Activated naive CD4-positive, alpha-beta T cell treated with anti-CD3 and anti-CD28 coated beads, Interleukin-2, amount 50 U/mL, for 24 hours (primary cell): ENCODE data around the gene MCAM.

Source experiments
- H3K27ac Mint-ChIP-seq: one replicate; pipeline ENCODE4 v1.8.0; 2021; ENCODE audit warnings: mild to moderate bottlenecking, mixed read lengths
- H3K27me3 Mint-ChIP-seq: one replicate; pipeline ENCODE4 v1.8.0; 2021; ENCODE audit warnings: mixed read lengths
- H3K36me3 Mint-ChIP-seq: one replicate; pipeline ENCODE4 v1.8.0; 2021; ENCODE audit warnings: mixed read lengths
- H3K4me1 Mint-ChIP-seq: one replicate; pipeline ENCODE4 v1.8.0; 2021; ENCODE audit warnings: mixed read lengths
- H3K4me3 Mint-ChIP-seq: one replicate; pipeline ENCODE4 v1.8.0; 2021; ENCODE audit warnings: mild to moderate bottlenecking, mixed read lengths
- H3K9me3 Mint-ChIP-seq: one replicate; pipeline ENCODE4 v1.8.0; 2021; ENCODE audit warnings: mixed read lengths

The MCAM gene

GRCh38 chr11:119307219-119307618 is 9.7 kb downstream of the MCAM start:
- Mint-ChIP-seq H3K27ac (peak overlapping the region; percentile 99), H3K4me3 (no peak overlapping the region), H3K36me3 (peaks cover 20% of the 10 kb centered on the region)

GRCh38 chr11:119306373-119306890 is 10.5 kb downstream of the MCAM start:
- peaks cover 39% of the 10 kb centered on the region for H3K4me1 Mint-ChIP-seq
- H3K9me3 Mint-ChIP-seq = no peaks in the 10 kb centered on the region
- H3K27me3 Mint-ChIP-seq = no peaks in the 10 kb centered on the region
- H3K27ac Mint-ChIP-seq = peak overlapping the region; percentile 99
- peaks cover 22% of the 10 kb centered on the region for H3K36me3 Mint-ChIP-seq
- H3K4me3 Mint-ChIP-seq = peak overlapping the region; percentile 76

More at GRCh38 chr11:119307219-119307618, 9.7 kb downstream of the MCAM start:
- H3K4me1 Mint-ChIP-seq = peaks cover 37% of the 10 kb centered on the region
- H3K9me3 Mint-ChIP-seq = no peaks in the 10 kb centered on the region
- no peaks in the 10 kb centered on the region for H3K27me3 Mint-ChIP-seq

- Mint-ChIP-seq H3K4me1 (peaks cover 45% of the 10 kb centered on the region), H3K9me3 (no peaks in the 10 kb centered on the region), H3K27me3 (no peaks in the 10 kb centered on the region), H3K27ac (peak overlapping the region; percentile 92), H3K36me3 (peaks cover 26% of the 10 kb centered on the region), H3K4me3 (peak overlapping the region; percentile 68)
Observed at GRCh38 chr11:119305556-119306372, 11.2 kb downstream of the MCAM start.

- Mint-ChIP-seq H3K36me3 (peaks cover 30% of the 10 kb centered on the region), H3K9me3 (no peaks in the 10 kb centered on the region), H3K4me1 (peaks cover 45% of the 10 kb centered on the region), H3K27me3 (no peaks in the 10 kb centered on the region), H3K4me3 (no peak overlapping the region), H3K27ac (peak overlapping the region; percentile 74)
Observed at GRCh38 chr11:119303227-119303718, 13.7 kb downstream of the MCAM start.

- Mint-ChIP-seq H3K4me3 (no peak overlapping the region), H3K27me3 (no peaks in the 10 kb centered on the region), H3K36me3 (peaks cover 31% of the 10 kb centered on the region), H3K4me1 (peaks cover 22% of the 10 kb centered on the region), H3K27ac (peak overlapping the region; percentile 38), H3K9me3 (no peaks in the 10 kb centered on the region)
Observed at GRCh38 chr11:119300198-119300964, 16.5 kb downstream of the MCAM start.

GRCh38 chr11:119299416-119299815 is 17.5 kb downstream of the MCAM start:
- no peaks in the 10 kb centered on the region for H3K27me3 Mint-ChIP-seq
- H3K27ac Mint-ChIP-seq = no peak overlapping the region
- no peaks in the 10 kb centered on the region for H3K9me3 Mint-ChIP-seq
- H3K36me3 Mint-ChIP-seq = peaks cover 27% of the 10 kb centered on the region
- H3K4me1 Mint-ChIP-seq = peaks cover 14% of the 10 kb centered on the region
- H3K4me3 Mint-ChIP-seq = no peak overlapping the region

- Mint-ChIP-seq H3K36me3 (peaks cover 27% of the 10 kb centered on the region), H3K27ac (peak overlapping the region; percentile 55), H3K9me3 (no peaks in the 10 kb centered on the region), H3K4me3 (no peak overlapping the region), H3K27me3 (no peaks in the 10 kb centered on the region), H3K4me1 (peaks cover 14% of the 10 kb centered on the region)
Observed at GRCh38 chr11:119298726-119299125, 18.2 kb downstream of the MCAM start.

- Mint-ChIP-seq H3K4me1 (peaks cover 14% of the 10 kb centered on the region), H3K36me3 (peaks cover 21% of the 10 kb centered on the region), H3K9me3 (no peaks in the 10 kb centered on the region), H3K27me3 (no peaks in the 10 kb centered on the region), H3K4me3 (no peak overlapping the region), H3K27ac (no peak overlapping the region)
Observed at GRCh38 chr11:119297938-119298337, 19.0 kb downstream of the MCAM start.

- Mint-ChIP-seq H3K4me1 (no peaks in the 10 kb centered on the region), H3K27ac (no peak overlapping the region), H3K27me3 (no peaks in the 10 kb centered on the region), H3K36me3 (peaks cover 8% of the 10 kb centered on the region), H3K9me3 (no peaks in the 10 kb centered on the region), H3K4me3 (no peak overlapping the region)
Observed at GRCh38 chr11:119295178-119295577, 21.8 kb downstream of the MCAM start.

- Mint-ChIP-seq H3K4me1 (no peaks in the 10 kb centered on the region), H3K36me3 (peaks cover 6% of the 10 kb centered on the region), H3K4me3 (no peak overlapping the region), H3K9me3 (no peaks in the 10 kb centered on the region), H3K27ac (no peak overlapping the region), H3K27me3 (no peaks in the 10 kb centered on the region)
Observed at GRCh38 chr11:119293461-119293860, 23.5 kb downstream of the MCAM start.

GRCh38 chr11:119290894-119291497 is 25.9 kb downstream of the MCAM start:
- Mint-ChIP-seq H3K9me3 (no peaks in the 10 kb centered on the region), H3K27ac (no peak overlapping the region), H3K4me1 (no peaks in the 10 kb centered on the region), H3K27me3 (no peaks in the 10 kb centered on the region), H3K36me3 (peaks cover 5% of the 10 kb centered on the region), H3K4me3 (no peak overlapping the region)

- peaks cover 5% of the 10 kb centered on the region for H3K36me3 Mint-ChIP-seq
- peaks cover 15% of the 10 kb centered on the region for H3K4me1 Mint-ChIP-seq
- H3K9me3 Mint-ChIP-seq = no peaks in the 10 kb centered on the region
- H3K27me3 Mint-ChIP-seq = no peaks in the 10 kb centered on the region
- H3K27ac Mint-ChIP-seq = no peak overlapping the region
- H3K4me3 Mint-ChIP-seq = no peak overlapping the region
Observed at GRCh38 chr11:119288219-119288618, 28.7 kb downstream of the MCAM start.

GRCh38 chr11:119285431-119285830 is 31.5 kb downstream of the MCAM start:
- Mint-ChIP-seq H3K36me3 (peaks cover 7% of the 10 kb centered on the region), H3K27ac (no peak overlapping the region), H3K4me3 (no peak overlapping the region), H3K4me1 (peaks cover 39% of the 10 kb centered on the region), H3K27me3 (no peaks in the 10 kb centered on the region), H3K9me3 (no peaks in the 10 kb centered on the region)

- Mint-ChIP-seq H3K36me3 (peaks cover 7% of the 10 kb centered on the region), H3K27me3 (no peaks in the 10 kb centered on the region), H3K4me3 (no peak overlapping the region), H3K27ac (peak overlapping the region; percentile 43), H3K9me3 (no peaks in the 10 kb centered on the region), H3K4me1 (peaks cover 39% of the 10 kb centered on the region)
Observed at GRCh38 chr11:119284344-119285157, 32.4 kb downstream of the MCAM start.

GRCh38 chr11:119282495-119282894 is 34.4 kb downstream of the MCAM start:
- Mint-ChIP-seq H3K4me1 (peaks cover 39% of the 10 kb centered on the region), H3K9me3 (no peaks in the 10 kb centered on the region), H3K27ac (peak overlapping the region; percentile 32), H3K27me3 (no peaks in the 10 kb centered on the region), H3K36me3 (peaks cover 10% of the 10 kb centered on the region), H3K4me3 (no peak overlapping the region)
